ENCODE results near the gene SMDT1. TPM values are rescaled to one million over a fixed set of nuclear protein-coding genes. Genes with fewer than 3 reads are reported as not detected.

Gene SMDT1
- total and polyA plus RNA-seq, 2 experiments from 2014 or later = 3.5 to 77.0 TPM

DNA sequence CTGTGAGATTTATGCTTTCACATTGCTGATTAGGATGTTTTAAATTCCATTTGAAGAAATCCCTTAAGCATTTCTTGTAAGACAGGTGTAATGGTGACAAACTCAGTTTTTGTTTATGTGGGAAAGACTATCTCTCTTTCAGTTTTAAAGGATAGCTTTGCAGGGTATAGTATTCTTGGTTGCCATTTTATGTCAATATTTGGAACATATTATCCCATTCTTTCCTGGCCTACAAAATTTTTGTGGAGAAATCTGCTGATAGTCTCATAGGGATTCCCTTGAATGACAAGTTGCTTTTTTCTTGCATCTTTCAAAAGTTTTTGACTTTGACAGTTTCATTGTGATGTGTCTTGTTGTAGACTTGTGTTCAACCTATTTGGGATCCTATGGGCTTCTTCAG, 37.7 kb upstream of the SMDT1 start:
- TF ChIP-seq EZH2 (IDR thresholded peaks at IDR 0.05; ENCODE audit: insufficient read depth, poor library complexity, severe bottlenecking) (no peak), EZH2phosphoT487 (IDR thresholded peaks at IDR 0.05; ENCODE audit: insufficient read depth, low read depth) (no peak)
- no peak overlapping the region for H3K4me2 ChIP-seq (ENCODE audit: unreplicated experiment)
- no peaks in the 10 kb centered on the region for H4K20me1 ChIP-seq (ENCODE audit: insufficient read depth)
- no peak overlapping the region for H3K4me3 ChIP-seq
- H3K36me3 ChIP-seq (ENCODE audit: low read depth) = no peaks in the 10 kb centered on the region
- no peaks in the 10 kb centered on the region for H3K79me2 ChIP-seq (ENCODE audit: insufficient read depth)
- DNase-seq = no peak
- H2AFZ ChIP-seq = no peak overlapping the region
- H3F3A ChIP-seq (ENCODE audit: insufficient read depth) = no peaks in the 10 kb centered on the region
- no peak overlapping the region for H3K9ac ChIP-seq
- H3K4me1 ChIP-seq (ENCODE audit: insufficient read depth) = peaks cover 3% of the 10 kb centered on the region
- no peaks in the 10 kb centered on the region for H3K9me3 ChIP-seq (ENCODE audit: low read depth)
- in situ Hi-C loops (cut with MboI) = no loop called here
- no peaks in the 10 kb centered on the region for H3K27me3 ChIP-seq (replicated peaks; ENCODE audit: insufficient read depth)
- no peaks in the 10 kb centered on the region for H3K9me2 ChIP-seq (ENCODE audit: insufficient read depth)
- H3K27ac ChIP-seq = no peak overlapping the region

DNA sequence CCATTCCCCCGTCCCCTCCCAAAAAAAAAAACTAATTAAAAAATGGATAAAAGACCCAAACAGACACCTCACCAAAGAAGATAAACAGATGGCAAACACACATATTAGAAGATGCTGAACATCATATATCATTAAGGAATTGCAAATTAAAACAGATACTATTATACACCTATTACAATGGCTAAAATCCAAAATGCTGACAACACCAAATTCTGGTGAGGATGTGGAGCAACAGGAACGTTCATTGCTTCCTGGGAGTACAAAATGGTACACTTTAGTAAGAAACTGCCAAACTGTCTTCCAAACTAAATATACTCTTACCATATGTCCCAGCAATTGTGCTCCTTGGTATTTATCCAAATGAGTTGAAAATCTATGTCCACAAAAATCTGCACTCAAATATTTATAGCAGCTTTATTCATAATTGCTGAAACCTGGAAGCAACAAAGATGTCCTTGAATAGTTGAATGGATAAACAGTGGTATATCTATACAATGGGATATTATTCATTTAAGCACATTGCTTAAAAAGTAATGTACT, 28.8 kb upstream of the SMDT1 start:
- Histone ChIP-seq H3K27me3 (replicated peaks; ENCODE audit: insufficient read depth) (no peaks in the 10 kb centered on the region), H3K36me3 (ENCODE audit: low read depth) (no peaks in the 10 kb centered on the region), H3K27ac (no peak overlapping the region), H2AFZ (no peak overlapping the region), H3K9me3 (ENCODE audit: low read depth) (no peaks in the 10 kb centered on the region), H3K4me2 (ENCODE audit: unreplicated experiment) (no peak overlapping the region), H4K20me1 (ENCODE audit: insufficient read depth) (no peaks in the 10 kb centered on the region), H3K79me2 (ENCODE audit: insufficient read depth) (no peaks in the 10 kb centered on the region), H3K9me2 (ENCODE audit: insufficient read depth) (no peaks in the 10 kb centered on the region), H3K9ac (no peak overlapping the region), H3K4me1 (ENCODE audit: insufficient read depth) (peaks cover 7% of the 10 kb centered on the region), H3K4me3 (no peak overlapping the region), H3F3A (ENCODE audit: insufficient read depth) (no peaks in the 10 kb centered on the region)
- no peak for TF ChIP-seq EZH2 (IDR thresholded peaks at IDR 0.05; ENCODE audit: insufficient read depth, poor library complexity, severe bottlenecking)
- no peak for TF ChIP-seq EZH2phosphoT487 (IDR thresholded peaks at IDR 0.05; ENCODE audit: insufficient read depth, low read depth)
- no peak for DNase-seq
- WGBS, 2 experiments (ENCODE audit: low coverage in 1 of 2, low lambda C conversion rate in 2 of 2, missing lambda C conversion rate in 2 of 2) = 45 to 50% methylated on average over 2 of the region's 2 CpGs
- in situ Hi-C loops (cut with MboI) = no loop called here

DNA sequence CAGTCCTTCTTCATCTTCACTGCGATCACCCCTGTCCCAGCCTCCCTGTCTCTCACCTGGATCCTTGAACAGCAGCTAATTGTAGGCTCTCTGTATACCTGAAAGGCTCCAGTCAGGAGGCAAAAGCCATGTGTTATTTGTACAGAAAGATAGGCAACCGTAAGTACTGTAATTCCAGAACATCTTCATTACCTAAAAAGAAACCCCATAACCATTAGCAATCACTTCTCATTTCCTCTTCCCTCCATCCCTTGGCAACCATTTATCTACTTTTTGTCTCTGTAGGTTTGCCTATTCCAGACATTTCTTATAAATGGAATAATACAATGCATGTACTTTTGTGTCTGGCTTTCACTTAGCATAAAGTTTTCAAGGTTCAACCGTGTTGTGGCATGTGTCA, 26.7 kb upstream of the SMDT1 start:
- in situ Hi-C loops (cut with MboI) = no loop called here
- Histone ChIP-seq H2AFZ (no peak overlapping the region), H3K36me3 (ENCODE audit: low read depth) (no peaks in the 10 kb centered on the region), H3K4me1 (ENCODE audit: insufficient read depth) (no peaks in the 10 kb centered on the region), H4K20me1 (ENCODE audit: insufficient read depth) (no peaks in the 10 kb centered on the region), H3K9ac (no peak overlapping the region), H3K79me2 (ENCODE audit: insufficient read depth) (no peaks in the 10 kb centered on the region), H3K27me3 (replicated peaks; ENCODE audit: insufficient read depth) (no peaks in the 10 kb centered on the region), H3K4me3 (no peak overlapping the region), H3K9me3 (ENCODE audit: low read depth) (peaks cover 4% of the 10 kb centered on the region), H3F3A (ENCODE audit: insufficient read depth) (no peaks in the 10 kb centered on the region), H3K4me2 (ENCODE audit: unreplicated experiment) (no peak overlapping the region), H3K27ac (no peak overlapping the region), H3K9me2 (ENCODE audit: insufficient read depth) (no peaks in the 10 kb centered on the region)
- WGBS, 2 experiments (ENCODE audit: low coverage in 1 of 2, low lambda C conversion rate in 2 of 2, missing lambda C conversion rate in 2 of 2) = 73 to 78% methylated on average over 3 of the region's 3 CpGs
- DNase-seq = no peak
- TF ChIP-seq EZH2phosphoT487 (IDR thresholded peaks at IDR 0.05; ENCODE audit: insufficient read depth, low read depth) (no peak), EZH2 (IDR thresholded peaks at IDR 0.05; ENCODE audit: insufficient read depth, poor library complexity, severe bottlenecking) (no peak)

DNA sequence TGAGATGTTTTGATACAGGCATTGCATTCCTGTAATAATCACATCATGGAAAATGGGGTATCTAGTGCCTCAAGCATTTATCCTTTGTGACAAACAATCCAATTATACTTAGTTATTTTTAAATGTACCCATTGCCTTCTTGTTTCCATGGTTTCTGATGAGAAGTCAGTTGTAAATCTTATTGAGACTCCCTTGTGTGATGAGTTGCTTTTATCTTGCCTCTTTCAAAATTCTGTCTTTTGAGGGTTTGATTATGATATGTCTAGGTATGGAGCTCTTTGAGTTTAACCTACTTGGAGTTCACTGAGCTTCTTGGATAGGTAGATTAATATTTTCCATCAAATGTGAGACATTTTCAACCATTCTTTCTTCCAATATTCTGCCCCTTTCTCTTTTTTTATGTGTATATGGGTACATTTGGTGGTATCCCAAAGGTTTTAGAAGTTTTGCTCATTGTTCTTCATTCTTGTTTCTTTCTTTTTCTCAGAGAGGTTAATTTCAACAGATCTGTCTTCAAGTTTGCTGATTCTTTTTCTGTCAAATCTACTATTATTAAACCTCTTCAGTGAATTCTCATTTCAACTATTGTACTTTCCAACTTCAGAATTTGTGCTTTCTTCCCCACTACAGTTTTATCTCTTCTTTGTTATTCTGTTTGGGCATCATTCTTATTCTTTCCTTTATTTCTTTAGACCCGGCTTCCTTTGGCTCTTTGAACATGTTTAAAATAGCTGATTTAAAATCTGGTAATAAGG, 22.6 kb upstream of the SMDT1 start:
- H3K4me3 ChIP-seq = no peak overlapping the region
- H2AFZ ChIP-seq = no peak overlapping the region
- no peaks in the 10 kb centered on the region for H4K20me1 ChIP-seq (ENCODE audit: insufficient read depth)
- no peaks in the 10 kb centered on the region for H3K79me2 ChIP-seq (ENCODE audit: insufficient read depth)
- H3K4me1 ChIP-seq (ENCODE audit: insufficient read depth) = no peaks in the 10 kb centered on the region
- H3K27me3 ChIP-seq (replicated peaks; ENCODE audit: insufficient read depth) = no peaks in the 10 kb centered on the region
- no peak for DNase-seq
- peaks cover 4% of the 10 kb centered on the region for H3K9me3 ChIP-seq (ENCODE audit: low read depth)
- no peaks in the 10 kb centered on the region for H3F3A ChIP-seq (ENCODE audit: insufficient read depth)
- no peak overlapping the region for H3K9ac ChIP-seq
- in situ Hi-C loops (cut with MboI) = no loop called here
- H3K4me2 ChIP-seq (ENCODE audit: unreplicated experiment) = no peak overlapping the region
- TF ChIP-seq EZH2phosphoT487 (IDR thresholded peaks at IDR 0.05; ENCODE audit: insufficient read depth, low read depth) = no peak
- 97 to 98% methylated on average over 1 of the region's 1 CpG for WGBS, 2 experiments (ENCODE audit: low coverage in 1 of 2, low lambda C conversion rate in 2 of 2, missing lambda C conversion rate in 2 of 2)
- no peaks in the 10 kb centered on the region for H3K36me3 ChIP-seq (ENCODE audit: low read depth)
- no peaks in the 10 kb centered on the region for H3K9me2 ChIP-seq (ENCODE audit: insufficient read depth)
- H3K27ac ChIP-seq = no peak overlapping the region

Data from GM23248 (cell line).